AG04449 (cell line): ENCODE results near the gene PARVA.

Source experiments
- CTCF ChIA-PET: fragments of 350-600 bp; formaldehyde crosslinking; extraction: SDS; loops from one replicate; lab custom pipeline; 2021; ENCODE audit warnings: antibody characterized with exemption; lab: Yijun Ruan, JAX
- POLR2A ChIA-PET: fragments of 400-600, 350-600 bp; formaldehyde crosslinking; extraction: SDS; loops from one replicate; lab custom pipeline; 2020; ENCODE audit warnings: antibody characterized with exemption, inconsistent platforms; lab: Yijun Ruan, JAX
- DNase-seq: peaks from one replicate; pipeline ENCODE4 v3.0.0-alpha.2; 2010; ENCODE audit warnings: low read depth, low spot score
- H3K4me3 ChIP-seq: 2 replicates; pipeline ENCODE4 v1.5.1; 2011; ENCODE audit warnings: low read depth, mild to moderate bottlenecking, control low read depth, low read length
- CTCF ChIP-seq: IDR thresholded peaks from one replicate; pipeline ENCODE4 v1.5.1; 2011; ENCODE audit warnings: mild to moderate bottlenecking, moderate library complexity, low read length, control low read depth, inconsistent platforms; ENCODE audit not compliant: insufficient read depth; ENCODE audit errors: missing control alignments

Gene PARVA

GRCh38 chr11:12529793-12530192 is 152.4 kb downstream of the PARVA start:
- ChIA-PET CTCF (no interaction called here), POLR2A (no interaction called here)
- no peak for DNase-seq
- no peak for TF ChIP-seq CTCF
- no peak overlapping the region for H3K4me3 ChIP-seq

GRCh38 chr11:12531020-12531419 is 153.6 kb downstream of the PARVA start:
- no peak for DNase-seq
- H3K4me3 ChIP-seq: no peak overlapping the region
- no peak for TF ChIP-seq CTCF
- CTCF ChIA-PET: interaction anchor here (0.7 to 2.0 kb wide), 3 partner anchors 10 to 200 kb away, joined by 5 to 9 read pairs (median 5); no protein-coding TSS in a partner anchor
- POLR2A ChIA-PET: interaction anchor here (0.8 kb wide), 1 partner anchor 149 kb away, joined by 3 read pairs; no protein-coding TSS in a partner anchor

- H3K4me3 ChIP-seq: no peak overlapping the region
- no peak for TF ChIP-seq CTCF
- POLR2A ChIA-PET: interaction anchor here (0.8 kb wide), 1 partner anchor 148 kb away, joined by 3 read pairs; no protein-coding TSS in a partner anchor
- CTCF ChIA-PET: interaction anchor here (0.7 to 2.0 kb wide), 4 partner anchors 9 to 200 kb away, joined by 3 to 9 read pairs (median 5); no protein-coding TSS in a partner anchor
- DNase-seq: no peak
Observed at GRCh38 chr11:12531681-12532080, 154.3 kb downstream of the PARVA start.

- ChIA-PET POLR2A (no interaction called here), CTCF (interaction anchor here (1.1 to 1.4 kb wide), 2 partner anchors 121 to 201 kb away, joined by 3 read pairs; no protein-coding TSS in a partner anchor)
- H3K4me3 ChIP-seq: no peak overlapping the region
- TF ChIP-seq CTCF: no peak
- DNase-seq: no peak
Observed at GRCh38 chr11:12532580-12532979, 155.2 kb downstream of the PARVA start.

- no peak for DNase-seq
- no peak overlapping the region for H3K4me3 ChIP-seq
- POLR2A ChIA-PET: no interaction called here
- no peak for TF ChIP-seq CTCF
- CTCF ChIA-PET: interaction anchor here (0.6 to 1.0 kb wide), 3 partner anchors 10 to 354 kb away, joined by 3 read pairs; no protein-coding TSS in a partner anchor
Observed at GRCh38 chr11:12534549-12534948, 157.2 kb downstream of the PARVA start.

- no peak for DNase-seq
- ChIA-PET POLR2A (no interaction called here), CTCF (interaction anchor here (0.6 to 1.0 kb wide), 3 partner anchors 11 to 354 kb away, joined by 3 read pairs; no protein-coding TSS in a partner anchor)
- no peak for TF ChIP-seq CTCF
- H3K4me3 ChIP-seq: no peak overlapping the region
Observed at GRCh38 chr11:12535321-12535720, 157.9 kb downstream of the PARVA start.
